ENCODE data around the gene ZNF609. TPM values are rescaled to one million over a fixed set of nuclear protein-coding genes. Genes with fewer than 3 reads are reported as not detected.

ZNF609 gene
- total and polyA plus RNA-seq, 2 of the 13 experiments (the other 11 are each of a cell fraction or from before 2014, with no cell fraction given) = 8.9 to 9.9 TPM

- TF ChIP-seq ZNF574 (CRISPR knock-in tag; IDR thresholded peaks at IDR 0.05) (0 out of 2 replicates have a peak, but pooled peaks have one; percentile 20), ZIK1 (CRISPR knock-in tag; IDR thresholded peaks at IDR 0.05; ENCODE audit: borderline replicate concordance, low read depth) (no peak), MAF1 (CRISPR knock-in tag; IDR thresholded peaks at IDR 0.05; ENCODE audit: borderline replicate concordance) (no peak), CTCF (CRISPR knock-in tag; IDR thresholded peaks at IDR 0.05) (peak; percentile 96), ZNF276 (CRISPR knock-in tag; IDR thresholded peaks at IDR 0.05; ENCODE audit: low read depth) (0 out of 2 replicates have a peak, but pooled peaks have one; percentile 21), ELF1 (CRISPR knock-in tag; IDR thresholded peaks at IDR 0.05) (no peak), ZNF350 (CRISPR knock-in tag; IDR thresholded peaks at IDR 0.05; ENCODE audit: borderline replicate concordance, low read depth) (0 out of 2 replicates have a peak, but pooled peaks have one; percentile 52), MAFF (IDR thresholded peaks at IDR 0.05; ENCODE audit: low read depth, low read length) (no peak), SOX6 (IDR thresholded peaks at IDR 0.05) (no peak), SOX6 (CRISPR knock-in tag; IDR thresholded peaks at IDR 0.05) (0 out of 2 replicates have a peak, but pooled peaks have one; percentile 34), MED1 (CRISPR knock-in tag; IDR thresholded peaks at IDR 0.05) (0 out of 2 replicates have a peak, but pooled peaks have one; percentile 18), ZNF660 (CRISPR knock-in tag; IDR thresholded peaks at IDR 0.05; ENCODE audit: borderline replicate concordance, low read depth) (no peak), REL (CRISPR knock-in tag; conservative IDR thresholded peaks at IDR 0.05) (no peak), ZNF556 (CRISPR knock-in tag; IDR thresholded peaks at IDR 0.05; ENCODE audit: borderline replicate concordance) (no peak), RXRB (CRISPR knock-in tag; IDR thresholded peaks at IDR 0.05; ENCODE audit: borderline replicate concordance) (peak; percentile 31; the same call in 1 of the 2 replicates), ZFP36L2 (CRISPR knock-in tag; IDR thresholded peaks at IDR 0.05) (no peak), ZNF530 (CRISPR knock-in tag; IDR thresholded peaks at IDR 0.05; ENCODE audit: low read depth) (no peak), ATF2 (CRISPR knock-in tag; IDR thresholded peaks at IDR 0.05) (no peak), HDAC1 (CRISPR knock-in tag; IDR thresholded peaks at IDR 0.05) (no peak), TEAD3 (CRISPR knock-in tag; optimal IDR thresholded peaks at IDR 0.05; ENCODE audit: borderline replicate concordance) (no peak), NFIB (CRISPR knock-in tag; IDR thresholded peaks at IDR 0.05; ENCODE audit: borderline replicate concordance) (no peak), ZNF296 (CRISPR knock-in tag; conservative IDR thresholded peaks at IDR 0.05) (no peak)
These were observed 270.8 kb downstream of the ZNF609 start (continued) for GRCh38 chr15:64731012-64731804.
